Gastroesophageal sphincter (tissue), 4 donors: ENCODE data around the gene DUSP8. TPM values are rescaled to one million over a fixed set of nuclear protein-coding genes. Genes with fewer than 3 reads are reported as not detected.

Source experiments
- ATAC-seq: fragments of 150-250 bp; one replicate; pipeline ENCODE4 v1.9.1; 2016; ENCODE audit warnings: mild to moderate bottlenecking, moderate library complexity
- H3K27ac ChIP-seq, 4 donors: fragments of 200-600 bp; sonication (generic) in 3 of 4; 1 replicate in 3 of 4; 2 replicates in 1 of 4; pipeline ENCODE4 v1.5.1; 2016 to 2019
- H3K27me3 ChIP-seq: fragments of 200-600 bp; sonication (generic); one replicate; pipeline ENCODE4 v1.5.1; 2019
- H3K36me3 ChIP-seq, 2 donors: fragments of 200-600 bp; sonication (generic); one replicate each; pipeline ENCODE4 v1.5.1; 2019; ENCODE audit warnings: control low read depth in 1 of 2
- H3K4me1 ChIP-seq, 3 donors: fragments of 200-600 bp; sonication (generic); 1 replicate in 2 of 3; 2 replicates in 1 of 3; pipeline ENCODE4 v1.5.1; 2016 to 2019; ENCODE audit warnings: control low read depth in 2 of 3
- H3K4me3 ChIP-seq, 2 donors: fragments of 200-600 bp; sonication (generic); one replicate each; pipeline ENCODE4 v1.5.1; 2019; ENCODE audit warnings: mild to moderate bottlenecking in 1 of 2, moderate library complexity in 1 of 2
- H3K9me3 ChIP-seq, 3 donors: fragments of 200-600 bp; sonication (generic); one replicate each; pipeline ENCODE4 v1.5.1; 2017 to 2019; ENCODE audit warnings: control low read depth in 2 of 3
- CTCF ChIP-seq, 4 experiments: fragments of 200-600 bp in 2 of 4; fragments of 450-650 bp in 2 of 4; sonication (generic) in 1 of 4; IDR thresholded peaks; one replicate each; pipeline ENCODE4 v1.5.1; 2017 to 2019; ENCODE audit warnings: antibody characterized with exemption in 4 of 4, mild to moderate bottlenecking in 2 of 4, moderate library complexity in 2 of 4
- EP300 ChIP-seq: sonication (generic); formaldehyde crosslinking; IDR thresholded peaks from one replicate; pipeline ENCODE4 v1.6.1; 2017; ENCODE audit warnings: antibody characterized with exemption, mild to moderate bottlenecking
- POLR2A ChIP-seq, 2 donors: fragments of 450-650 bp; IDR thresholded peaks; one replicate each; pipeline ENCODE4 v1.6.1; 2017; ENCODE audit warnings: antibody characterized with exemption in 2 of 2, mild to moderate bottlenecking in 2 of 2, moderate library complexity in 1 of 2
- POLR2AphosphoS5 ChIP-seq: sonication (generic); formaldehyde crosslinking; IDR thresholded peaks from one replicate; pipeline ENCODE4 v1.6.1; 2017; ENCODE audit warnings: antibody characterized with exemption
- WGBS, 2 donors: methylation state at CpG; one replicate each; pipeline ENCODE4 v1.1.5; 2018; ENCODE audit warnings: low coverage in 1 of 2; 5-methylcytosine and 5-hydroxymethylcytosine counted together
- total RNA-seq, 4 donors: library from RNA; depleted of rRNA; stranded (reverse); fragments of >200 nt; gene quantifications; one replicate each; pipeline ENCODE4 v1.1.0, GENCODE V29; 2016

The DUSP8 gene
- total RNA-seq, 4 donors from 2014 or later = 3.3 to 7.8 (median 4.9) TPM

- Histone ChIP-seq H3K9me3 (peaks cover 0 to 8% (median 0%) of the 10 kb centered on the region in 3 donors), H3K27me3 (peaks cover 15% of the 10 kb centered on the region), H3K36me3 (no peaks in the 10 kb centered on the region), H3K4me3 (peak overlapping the region in 1 of 2 donors; percentile 73), H3K4me1 (peaks cover 0 to 56% (median 33%) of the 10 kb centered on the region in 3 donors), H3K27ac (peak overlapping the region in 3 of 4 donors; percentile 81 to 94 (median 86))
- ATAC-seq = no peak
- TF ChIP-seq CTCF (IDR thresholded peaks at IDR 0.05) = no peak
- TF ChIP-seq POLR2A (IDR thresholded peaks at IDR 0.05) = no peak
- no CpG with 5 or more reads among the region's 7 CpGs for WGBS, 2 donors
Observed at GRCh38 chr11:1573903-1574237, 1.8 kb upstream of the DUSP8 start.

- peaks cover 0 to 3% (median 0%) of the 10 kb centered on the region in 3 donors for H3K9me3 ChIP-seq
- peaks cover 15% of the 10 kb centered on the region for H3K27me3 ChIP-seq
- H3K36me3 ChIP-seq = no peaks in the 10 kb centered on the region
- H3K27ac ChIP-seq = peak overlapping the region; percentile 37 to 94 (median 84)
- ATAC-seq = no peak
- H3K4me3 ChIP-seq = peak overlapping the region in 1 of 2 donors; percentile 73
- WGBS, 2 donors = 0% methylated on average over 2 of the region's 37 CpGs; no CpG with 5 or more reads in 1 of the 2 donors
- TF ChIP-seq EP300 (no peak), CTCF (IDR thresholded peaks at IDR 0.05) (no peak), POLR2AphosphoS5 (no peak), POLR2A (IDR thresholded peaks at IDR 0.05) (no peak)
- peaks cover 0 to 62% (median 33%) of the 10 kb centered on the region in 3 donors for H3K4me1 ChIP-seq
Observed at GRCh38 chr11:1573077-1573902, 1.2 kb upstream of the DUSP8 start.

GRCh38 chr11:1571760-1572196, 293 bp downstream of the DUSP8 start:
- H3K36me3 ChIP-seq = no peaks in the 10 kb centered on the region
- H3K27me3 ChIP-seq = peaks cover 15% of the 10 kb centered on the region
- H3K4me1 ChIP-seq = peaks cover 0 to 77% (median 33%) of the 10 kb centered on the region in 3 donors
- H3K9me3 ChIP-seq = no peaks in the 10 kb centered on the region
- no CpG with 5 or more reads among the region's 91 CpGs for WGBS, 2 donors
- H3K27ac ChIP-seq = peak overlapping the region; percentile 45 to 88 (median 84)
- no peak for ATAC-seq
- no peak for TF ChIP-seq POLR2A (IDR thresholded peaks at IDR 0.05)
- no peak for TF ChIP-seq POLR2AphosphoS5
- TF ChIP-seq EP300 = no peak
- no peak for TF ChIP-seq CTCF (IDR thresholded peaks at IDR 0.05)
- H3K4me3 ChIP-seq = peak overlapping the region; percentile 55 to 73

- ATAC-seq = no peak
- Histone ChIP-seq H3K9me3 (no peaks in the 10 kb centered on the region), H3K4me3 (peak overlapping the region; percentile 55 to 73), H3K4me1 (peaks cover 0 to 78% (median 33%) of the 10 kb centered on the region in 3 donors), H3K27ac (peak overlapping the region; percentile 45 to 88 (median 84)), H3K27me3 (peaks cover 15% of the 10 kb centered on the region), H3K36me3 (no peaks in the 10 kb centered on the region)
- no CpG with 5 or more reads among the region's 58 CpGs for WGBS, 2 donors
- TF ChIP-seq POLR2AphosphoS5 (no peak), POLR2A (IDR thresholded peaks at IDR 0.05) (no peak), EP300 (no peak), CTCF (IDR thresholded peaks at IDR 0.05) (no peak)
Observed at GRCh38 chr11:1570896-1571759, 943 bp downstream of the DUSP8 start.
